GM13977 (cell line): Measurements from ENCODE around the gene SVOP.

ENCODE experiments used
- DNase-seq: peaks from one replicate; pipeline ENCODE4 v3.0.0; 2012; ENCODE audit warnings: low spot score
- CTCF ChIP-seq: IDR thresholded peaks from 2 replicates; pipeline ENCODE4 v1.5.1; 2012; ENCODE audit warnings: mild to moderate bottlenecking, control low read depth; ENCODE audit not compliant: insufficient read depth; ENCODE audit errors: extremely low read depth, missing control alignments
- in situ Hi-C: fragments of 300-500 bp; cut with MboI; formaldehyde crosslinking; loops from one replicate; pipeline ENCODE4 v1.12.0; 2022; ENCODE audit warnings: low sequenced_read_pairs, low pct_unique_long_range_greater_than_20kb, mixed read lengths, inconsistent platforms; ENCODE audit not compliant: unreplicated experiment

SVOP gene

GRCh38 chr12:108888031-108888430 is 132.8 kb downstream of the SVOP start:
- TF ChIP-seq CTCF, result no peak
- no peak for DNase-seq
- in situ Hi-C loops, result no loop called here

GRCh38 chr12:108886873-108887629 is 133.8 kb downstream of the SVOP start:
- in situ Hi-C loops, result no loop called here
- no peak for TF ChIP-seq CTCF
- no peak for DNase-seq

- peak; percentile 71 for TF ChIP-seq CTCF
- in situ Hi-C loops, result no loop called here
- DNase-seq, result peak; percentile 74
Observed at GRCh38 chr12:108884116-108885012, 136.5 kb downstream of the SVOP start.

GRCh38 chr12:108881953-108882352 is 138.9 kb downstream of the SVOP start:
- no peak for TF ChIP-seq CTCF
- no peak for DNase-seq
- in situ Hi-C loops, result no loop called here

- in situ Hi-C loops, result no loop called here
- no peak for TF ChIP-seq CTCF
- DNase-seq, result no peak
Observed at GRCh38 chr12:108879615-108880254, 141.1 kb downstream of the SVOP start, which contains the start of gene DAO. Gene DAO, plus strand, starts transcription at chr12:108880092. Its CDS starts 4,915 bp downstream, at chr12:108885007.

- in situ Hi-C loops, result no loop called here
- no peak for DNase-seq
- TF ChIP-seq CTCF, result no peak
Observed at GRCh38 chr12:108876550-108876949, 144.3 kb downstream of the SVOP start.
